ENCODE measurements around the gene NKAPD1. TPM values are rescaled to one million over a fixed set of nuclear protein-coding genes. Genes with fewer than 3 reads are reported as not detected.
"Not testable (repeated sequence)": the region's sequence is repeated elsewhere in the genome, so short reads cannot be mapped to it uniquely, and the experiment has no call there.

NKAPD1 gene
- total RNA-seq, 3 donors from 2014 or later = 14.6 to 17.4 (median 16.2) TPM

- intact Hi-C loops (cut with DNase I, micrococcal nuclease) = no loop called here
- Histone ChIP-seq H3K36me3 (ENCODE audit: low read depth) (no peaks in the 10 kb centered on the region), H3K4me3 (no peak overlapping the region), H3K9me3 (no peaks in the 10 kb centered on the region), H3K4me1 (ENCODE audit: low read depth) (no peaks in the 10 kb centered on the region)
- DNase-seq (no peak), ATAC-seq (no peak)
- no peak for TF ChIP-seq CTCF (IDR thresholded peaks at IDR 0.05)
Measured at GRCh38 chr11:112033902-112034301, 40.2 kb upstream of the NKAPD1 start.

GRCh38 chr11:112037527-112037926 lies 36.6 kb upstream of the NKAPD1 start:
- ATAC-seq = no peak

GRCh38 chr11:112042161-112042960 lies 31.7 kb upstream of the NKAPD1 start:
- no peak for DNase-seq
- Histone ChIP-seq H3K9me3 (no peaks in the 10 kb centered on the region), H3K4me1 (ENCODE audit: low read depth) (no peaks in the 10 kb centered on the region), H3K4me3 (no peak overlapping the region), H3K36me3 (ENCODE audit: low read depth) (no peaks in the 10 kb centered on the region)
- no peak for TF ChIP-seq CTCF (IDR thresholded peaks at IDR 0.05)
- no peak for ATAC-seq
- intact Hi-C loops (cut with DNase I, micrococcal nuclease) = no loop called here

More at GRCh38 chr11:112037527-112037926, 36.6 kb upstream of the NKAPD1 start:
- no peak overlapping the region for H3K4me3 ChIP-seq
- H3K9me3 ChIP-seq = no peaks in the 10 kb centered on the region
- intact Hi-C loops (cut with DNase I, micrococcal nuclease) = no loop called here
- no peaks in the 10 kb centered on the region for H3K36me3 ChIP-seq (ENCODE audit: low read depth)
- H3K4me1 ChIP-seq (ENCODE audit: low read depth) = no peaks in the 10 kb centered on the region
- TF ChIP-seq CTCF (IDR thresholded peaks at IDR 0.05) = no peak
- no peak for DNase-seq

GRCh38 chr11:112042961-112043304 lies 31.2 kb upstream of the NKAPD1 start:
- no peak for TF ChIP-seq CTCF (IDR thresholded peaks at IDR 0.05)
- H3K36me3 ChIP-seq (ENCODE audit: low read depth) = no peaks in the 10 kb centered on the region
- DNase-seq (no peak), ATAC-seq (no peak)
- H3K9me3 ChIP-seq = no peaks in the 10 kb centered on the region
- no peaks in the 10 kb centered on the region for H3K4me1 ChIP-seq (ENCODE audit: low read depth)
- intact Hi-C loops (cut with DNase I, micrococcal nuclease) = no loop called here
- no peak overlapping the region for H3K4me3 ChIP-seq

- TF ChIP-seq CTCF (IDR thresholded peaks at IDR 0.05) = no peak
- Histone ChIP-seq H3K4me3 (no peak overlapping the region), H3K9me3 (no peaks in the 10 kb centered on the region), H3K4me1 (ENCODE audit: low read depth) (no peaks in the 10 kb centered on the region), H3K36me3 (ENCODE audit: low read depth) (no peaks in the 10 kb centered on the region)
- DNase-seq = no peak
- no peak for ATAC-seq
- intact Hi-C loops (cut with DNase I, micrococcal nuclease) = no loop called here
Measured at GRCh38 chr11:112044961-112045360, 29.1 kb upstream of the NKAPD1 start.

- intact Hi-C loops (cut with DNase I, micrococcal nuclease); ATAC-seq; H3K4me1 ChIP-seq (ENCODE audit: low read depth); H3K9me3 ChIP-seq; DNase-seq; H3K36me3 ChIP-seq (ENCODE audit: low read depth); H3K4me3 ChIP-seq: not testable (repeated sequence)
Measured at GRCh38 chr11:112046647-112047046, 27.5 kb upstream of the NKAPD1 start.

- H3K9me3 ChIP-seq; H3K36me3 ChIP-seq (ENCODE audit: low read depth); ATAC-seq; H3K4me1 ChIP-seq (ENCODE audit: low read depth); DNase-seq; H3K4me3 ChIP-seq; intact Hi-C loops (cut with DNase I, micrococcal nuclease): not testable (repeated sequence)
Measured at GRCh38 chr11:112048256-112048655, 25.8 kb upstream of the NKAPD1 start.

Data from mucosa of descending colon (tissue), 3 donors.